ENCODE measurements around the gene MLLT10. TPM values are rescaled to one million over a fixed set of nuclear protein-coding genes. Genes with fewer than 3 reads are reported as not detected.

MLLT10 gene
- total and polyA plus RNA-seq, 10 of the 15 experiments (the other 5 are each of a cell fraction or from before 2014, with no cell fraction given): 8.7 to 61.1 (median 28.5) TPM

- TF ChIP-seq ZBTB11 (CRISPR knock-in tag; IDR thresholded peaks at IDR 0.05) (no peak), MXI1 (IDR thresholded peaks at IDR 0.05; ENCODE audit: low read depth, low read length) (no peak)
These were observed 66.9 kb downstream of the MLLT10 start (continued) for GRCh38 chr10:21600804-21601433.

GRCh38 chr10:21602313-21602712 is 68.3 kb downstream of the MLLT10 start:
- in situ Hi-C loops (cut with MboI) (no loop called here), intact Hi-C loops (cut with micrococcal nuclease; ENCODE audit: unreplicated experiment) (no loop called here)
- Histone ChIP-seq H3K9me3 (replicated peaks; ENCODE audit: control insufficient read depth, insufficient read depth, low read length) (peaks cover under 1% of the 10 kb centered on the region; the same call in 1 of the 3 replicates), H3K4me3 (no peak overlapping the region), H3K4me1 (ENCODE audit: control insufficient read depth, insufficient read depth, low read length) (no peaks in the 10 kb centered on the region), H3K27me3 (replicated peaks in 1 of 2; ENCODE audit: control insufficient read depth in 2 of 2, insufficient read depth in 2 of 2, low read length in 1 of 2) (no peaks in the 10 kb centered on the region), H3K9ac (ENCODE audit: control insufficient read depth, insufficient read depth, low read length) (no peak overlapping the region), H3K79me2 (ENCODE audit: control insufficient read depth, insufficient read depth, low read length) (peaks cover 3% of the 10 kb centered on the region), H4K20me1 (ENCODE audit: control insufficient read depth, insufficient read depth) (no peaks in the 10 kb centered on the region), H3K27ac (ENCODE audit: control insufficient read depth, insufficient read depth) (no peak overlapping the region), H3K4me2 (ENCODE audit: control insufficient read depth, insufficient read depth) (no peak overlapping the region), H3K36me3 (ENCODE audit: control insufficient read depth in 2 of 2, insufficient read depth in 2 of 2, low read length in 1 of 2) (peaks cover 1 to 3% of the 10 kb centered on the region in 2 experiments; a peak in 2 of 4 replicates), H2AFZ (ENCODE audit: control insufficient read depth, low read depth, low read length) (no peak overlapping the region)
- FAIRE-seq: no peak
- ChIA-PET SMC1A (ENCODE audit: uncharacterized antibody, unreplicated experiment) (no interaction called here), CTCF (interaction anchor here (0.6 to 0.7 kb wide), 2 partner anchors 20 to 72 kb away, joined by 3 to 4 read pairs; no protein-coding TSS in a partner anchor), RAD21 (ENCODE audit: unreplicated experiment) (no interaction called here), POLR2A (no interaction called here)
- DNase-seq (ENCODE audit: low read depth, low spot score): no peak
- BruUV-seq (replicated peaks): no TSS peak
- no peak for ATAC-seq
- 100% methylated on average over 1 of the region's 1 CpG for WGBS (ENCODE audit: insufficient coverage, insufficient replicate concordance, low lambda C conversion rate, missing lambda C conversion rate)
- no peak for TF ChIP-seq ZBTB4 (CRISPR knock-in tag; IDR thresholded peaks at IDR 0.05)
- no peak for TF ChIP-seq SMAD1 (IDR thresholded peaks at IDR 0.05; ENCODE audit: low read depth, partially characterized antibody)
- TF ChIP-seq TBL1XR1 (IDR thresholded peaks at IDR 0.05; ENCODE audit: low read depth, low read length): no peak
- TF ChIP-seq RCOR1 (conservative IDR thresholded peaks at IDR 0.05; ENCODE audit: low read depth, low read length): no peak
- TF ChIP-seq HCFC1 (IDR thresholded peaks at IDR 0.05; ENCODE audit: low read length): no peak
- TF ChIP-seq CREM (IDR thresholded peaks at IDR 0.05; ENCODE audit: low read depth): no peak
- TF ChIP-seq CBX3 (IDR thresholded peaks at IDR 0.05; ENCODE audit: borderline replicate concordance, low read depth): no peak
- TF ChIP-seq MEF2B (IDR thresholded peaks at IDR 0.05; ENCODE audit: partially characterized antibody, poor library complexity, severe bottlenecking): no peak
- no peak for TF ChIP-seq ZNF687 (IDR thresholded peaks at IDR 0.05)
- TF ChIP-seq NR2C1 (IDR thresholded peaks at IDR 0.05): no peak

Measured in GM12878 (cell line).